MCF 10A (cell line): Measurements from ENCODE around the gene FAF2. TPM values are rescaled to one million over a fixed set of nuclear protein-coding genes. Genes with fewer than 3 reads are reported as not detected.

Experiments used
- BruUV-seq: library from RNA; stranded (reverse); fragments of 400-500 nt; replicated peaks from 2 replicates; lab custom pipeline; 2021; lab: Mats Ljungman, UMichigan
- CTCF ChIA-PET: fragments of 300-600 bp; sonication (Branson Sonifier 250); formaldehyde crosslinking; extraction: SDS; loops from one replicate; lab custom pipeline; 2021; ENCODE audit warnings: antibody characterized with exemption, inconsistent platforms; lab: Yijun Ruan, JAX
- POLR2A ChIA-PET: fragments of 300-600, 350-650 bp; sonication (Branson Sonifier 250); formaldehyde crosslinking; extraction: SDS; loops from one replicate; lab custom pipeline; 2020; ENCODE audit warnings: antibody characterized with exemption, inconsistent platforms; lab: Yijun Ruan, JAX
- DNase-seq: peaks from one replicate; pipeline ENCODE4 v3.0.0-alpha.2; 2018; ENCODE audit not compliant: unreplicated experiment
- H3K27ac Mint-ChIP-seq: one replicate; pipeline ENCODE4 v1.8.0; 2022; ENCODE audit warnings: mild to moderate bottlenecking, low read depth, mixed read lengths; ENCODE audit not compliant: unreplicated experiment
- H3K27me3 Mint-ChIP-seq: one replicate; pipeline ENCODE4 v1.8.0; 2022; ENCODE audit warnings: mixed read lengths; ENCODE audit not compliant: insufficient read depth, unreplicated experiment
- H3K36me3 Mint-ChIP-seq: one replicate; pipeline ENCODE4 v1.8.0; 2022; ENCODE audit warnings: mild to moderate bottlenecking, moderate library complexity, mixed read lengths; ENCODE audit not compliant: insufficient read depth, unreplicated experiment
- H3K4me1 Mint-ChIP-seq: one replicate; pipeline ENCODE4 v1.8.0; 2022; ENCODE audit warnings: mixed read lengths; ENCODE audit not compliant: insufficient read depth, unreplicated experiment
- H3K4me3 Mint-ChIP-seq: one replicate; pipeline ENCODE4 v1.8.0; 2022; ENCODE audit warnings: mild to moderate bottlenecking, moderate library complexity, mixed read lengths; ENCODE audit not compliant: unreplicated experiment
- H3K9me3 Mint-ChIP-seq: one replicate; pipeline ENCODE4 v1.8.0; 2022; ENCODE audit warnings: mixed read lengths; ENCODE audit not compliant: unreplicated experiment
- intact Hi-C: fragments of 100-400 bp; cut with micrococcal nuclease; formaldehyde crosslinking; loops from 2 replicates; pipeline ENCODE4 v1.14.1; 2022
- total RNA-seq: library from RNA; stranded (reverse); gene quantifications from 2 replicates; pipeline ENCODE4 v1.2.3, GENCODE V29; 2022
- TF ChIP-seq, protein P1 (sequence below): fragments of 200-600 bp; IDR thresholded peaks from one replicate; pipeline ENCODE4 v1.8.0; 2022; ENCODE audit warnings: antibody characterized with exemption, mild to moderate bottlenecking; ENCODE audit not compliant: unreplicated experiment

FAF2 gene
- total RNA-seq, 1 experiment from 2014 or later: 78.3 TPM

DNA sequence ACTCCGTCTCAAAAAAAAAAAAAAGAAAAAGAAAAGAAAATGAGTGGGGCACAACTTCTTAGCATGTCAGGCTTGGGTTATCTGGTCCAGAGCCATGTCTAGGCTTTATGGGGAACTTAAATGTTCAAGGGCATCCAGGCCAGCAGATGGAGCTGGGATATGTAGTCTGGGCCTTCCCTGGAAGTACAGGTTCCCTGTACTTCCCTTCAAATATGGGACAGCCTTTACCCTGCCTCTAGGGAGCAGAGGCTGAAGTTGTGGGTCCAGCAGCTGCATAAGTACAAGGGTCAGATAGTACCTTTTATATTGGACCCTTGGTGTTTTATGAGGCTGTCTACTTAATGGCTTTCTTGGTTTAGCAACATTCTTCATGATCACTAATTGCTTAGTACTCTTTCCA lies 42.1 kb downstream of the FAF2 start:
- no TSS peak for BruUV-seq
- peak; percentile 28 for DNase-seq
- ChIA-PET CTCF (interaction anchor here (0.6 to 0.9 kb wide), 4 partner anchors 16 to 51 kb away, joined by 3 to 5 read pairs (median 4); no protein-coding TSS in a partner anchor), POLR2A (interaction anchor here (0.6 to 3.6 kb wide), 12 partner anchors 9 to 72 kb away, joined by 3 to 19 read pairs (median 4); partner anchors contain the start of gene FAF2)
- no peak overlapping the region for H3K27ac Mint-ChIP-seq
- H3K4me3 Mint-ChIP-seq: no peak overlapping the region
- peaks cover 95% of the 10 kb centered on the region for H3K36me3 Mint-ChIP-seq
- no peaks in the 10 kb centered on the region for H3K27me3 Mint-ChIP-seq
- no peaks in the 10 kb centered on the region for H3K9me3 Mint-ChIP-seq
- intact Hi-C loops: no loop called here
- H3K4me1 Mint-ChIP-seq: peaks cover 30% of the 10 kb centered on the region
- TF ChIP-seq, protein P1, sequence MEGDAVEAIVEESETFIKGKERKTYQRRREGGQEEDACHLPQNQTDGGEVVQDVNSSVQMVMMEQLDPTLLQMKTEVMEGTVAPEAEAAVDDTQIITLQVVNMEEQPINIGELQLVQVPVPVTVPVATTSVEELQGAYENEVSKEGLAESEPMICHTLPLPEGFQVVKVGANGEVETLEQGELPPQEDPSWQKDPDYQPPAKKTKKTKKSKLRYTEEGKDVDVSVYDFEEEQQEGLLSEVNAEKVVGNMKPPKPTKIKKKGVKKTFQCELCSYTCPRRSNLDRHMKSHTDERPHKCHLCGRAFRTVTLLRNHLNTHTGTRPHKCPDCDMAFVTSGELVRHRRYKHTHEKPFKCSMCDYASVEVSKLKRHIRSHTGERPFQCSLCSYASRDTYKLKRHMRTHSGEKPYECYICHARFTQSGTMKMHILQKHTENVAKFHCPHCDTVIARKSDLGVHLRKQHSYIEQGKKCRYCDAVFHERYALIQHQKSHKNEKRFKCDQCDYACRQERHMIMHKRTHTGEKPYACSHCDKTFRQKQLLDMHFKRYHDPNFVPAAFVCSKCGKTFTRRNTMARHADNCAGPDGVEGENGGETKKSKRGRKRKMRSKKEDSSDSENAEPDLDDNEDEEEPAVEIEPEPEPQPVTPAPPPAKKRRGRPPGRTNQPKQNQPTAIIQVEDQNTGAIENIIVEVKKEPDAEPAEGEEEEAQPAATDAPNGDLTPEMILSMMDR: no peak

DNA sequence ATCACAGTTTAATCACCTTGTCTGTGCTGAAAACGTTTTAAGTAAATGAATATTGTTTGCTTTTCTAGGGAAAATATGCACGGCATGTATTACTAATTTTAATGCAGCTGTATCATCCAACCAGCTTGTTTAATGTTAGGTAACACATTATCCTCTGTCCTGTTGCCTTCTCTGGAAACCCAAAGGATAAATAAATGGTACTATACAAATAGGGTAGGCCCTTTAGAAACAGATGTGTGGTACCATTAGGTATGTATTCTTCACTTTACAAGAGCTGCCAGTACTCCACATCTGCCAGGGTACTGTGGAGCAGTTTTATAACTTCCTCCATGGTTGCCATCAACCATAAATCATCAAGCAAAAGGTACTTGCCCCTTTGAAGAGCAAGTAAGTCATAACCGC lies 42.9 kb downstream of the FAF2 start:
- Mint-ChIP-seq H3K27me3 (no peaks in the 10 kb centered on the region), H3K36me3 (peaks cover 95% of the 10 kb centered on the region), H3K9me3 (no peaks in the 10 kb centered on the region), H3K27ac (no peak overlapping the region), H3K4me3 (no peak overlapping the region), H3K4me1 (peaks cover 30% of the 10 kb centered on the region)
- ChIA-PET CTCF (interaction anchor here (0.7 to 0.9 kb wide), 2 partner anchors 16 to 43 kb away, joined by 3 read pairs; no protein-coding TSS in a partner anchor), POLR2A (interaction anchor here (0.8 to 3.6 kb wide), 9 partner anchors 9 to 76 kb away, joined by 3 to 19 read pairs (median 6); partner anchors contain the start of gene FAF2)
- intact Hi-C loops: no loop called here
- DNase-seq: no peak
- TF ChIP-seq, protein P1: no peak
- no TSS peak for BruUV-seq

- ChIA-PET CTCF (interaction anchor here (0.6 to 1.3 kb wide), 8 partner anchors 9 to 83 kb away, joined by 3 to 5 read pairs (median 4); partner anchors contain the start of gene RNF44), POLR2A (interaction anchor here (0.9 to 11.4 kb wide), 14 partner anchors 9 to 155 kb away, joined by 3 to 154 read pairs (median 6); partner anchors contain the start of genes FAF2, RNF44 and TSPAN17)
- Mint-ChIP-seq H3K27ac (peak overlapping the region; percentile 63), H3K27me3 (no peaks in the 10 kb centered on the region), H3K9me3 (no peaks in the 10 kb centered on the region), H3K4me1 (peaks cover 30% of the 10 kb centered on the region), H3K36me3 (peaks cover 95% of the 10 kb centered on the region), H3K4me3 (peak overlapping the region; percentile 17)
- DNase-seq: no peak
- intact Hi-C loops: loop anchor here (1.0 kb wide), 1 partner anchor 45 kb away; the partner anchor contains the start of gene RNF44
- TF ChIP-seq, protein P1: no peak
- BruUV-seq: no TSS peak
Observed at GRCh38 chr5:176491901-176492300, 43.7 kb downstream of the FAF2 start.

GRCh38 chr5:176492431-176492830 lies 44.2 kb downstream of the FAF2 start:
- intact Hi-C loops: loop anchor here (1.0 kb wide), 1 partner anchor 45 kb away; the partner anchor contains the start of gene RNF44
- BruUV-seq: no TSS peak
- DNase-seq: peak; percentile 86
- ChIA-PET POLR2A (interaction anchor here (0.9 to 11.4 kb wide), 14 partner anchors 9 to 155 kb away, joined by 3 to 154 read pairs (median 6); partner anchors contain the start of genes FAF2, RNF44 and TSPAN17), CTCF (interaction anchor here (0.6 to 1.3 kb wide), 9 partner anchors 9 to 82 kb away, joined by 3 to 5 read pairs (median 3); partner anchors contain the start of gene RNF44)
- TF ChIP-seq, protein P1: no peak
- Mint-ChIP-seq H3K27me3 (no peaks in the 10 kb centered on the region), H3K36me3 (peaks cover 94% of the 10 kb centered on the region), H3K9me3 (no peaks in the 10 kb centered on the region), H3K27ac (peak overlapping the region; percentile 63), H3K4me3 (peak overlapping the region; percentile 17), H3K4me1 (peaks cover 30% of the 10 kb centered on the region)
